ENCODE data around the gene WDR45B. TPM values are rescaled to one million over a fixed set of nuclear protein-coding genes. Genes with fewer than 3 reads are reported as not detected.

WDR45B gene
- total and polyA plus RNA-seq, 2 donors (not counting 1 experiment from before 2014, with no cell fraction given): 54.3 to 72.7 TPM

DNA sequence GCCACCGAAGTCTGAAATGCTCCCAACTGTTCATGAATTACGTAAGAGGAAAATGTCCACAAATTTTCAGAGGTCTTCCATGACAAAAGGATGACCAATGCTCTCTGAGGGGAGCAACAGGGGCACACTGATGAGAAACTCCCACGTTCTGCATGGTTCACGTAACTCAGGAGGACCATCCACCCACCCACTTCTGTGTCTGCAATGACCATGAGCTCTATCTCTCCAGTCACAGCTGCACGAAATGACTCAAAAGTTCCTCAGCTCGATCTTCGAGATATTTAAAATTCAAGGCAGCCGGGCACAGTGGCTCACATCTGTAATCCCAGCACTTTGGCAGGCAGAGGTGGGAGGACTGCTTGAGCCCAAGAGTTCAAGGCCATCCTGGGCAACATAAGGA is 15.8 kb downstream of the WDR45B start:
- H2AFZ ChIP-seq (ENCODE audit: insufficient read depth, low read depth, low read length, poor library complexity, severe bottlenecking): no peak overlapping the region
- H3K9ac ChIP-seq (ENCODE audit: low read length): no peak overlapping the region
- Mint-ChIP-seq H3K4me3 (no peak overlapping the region), H3K27me3 (no peaks in the 10 kb centered on the region), H3K4me1 (peaks cover 6% of the 10 kb centered on the region), H3K9me3 (ENCODE audit: insufficient read depth) (no peaks in the 10 kb centered on the region), H3K27ac (no peak overlapping the region)
- DNase-seq (no peak), ATAC-seq (ENCODE audit: low read depth) (no peak)
- H3K79me2 ChIP-seq (ENCODE audit: control insufficient read depth, insufficient read depth, low read length): peaks cover 77% of the 10 kb centered on the region
- ChIA-PET POLR2A (no interaction called here), CTCF (no interaction called here)
- H3K4me1 ChIP-seq (ENCODE audit: control insufficient read depth in 2 of 2, insufficient read depth in 2 of 2, low read length in 2 of 2): no peaks in the 10 kb centered on the region
- no peaks in the 10 kb centered on the region for H3K27me3 ChIP-seq (replicated peaks in 1 of 4; ENCODE audit: control extremely low read depth in 1 of 4, control insufficient read depth in 3 of 4, insufficient read depth in 4 of 4, low read length in 3 of 4)
- TF ChIP-seq EZH2 (IDR thresholded peaks at IDR 0.05; ENCODE audit: borderline replicate concordance, insufficient read depth, low read depth, low read length, poor library complexity, severe bottlenecking): no peak
- TF ChIP-seq, protein P1, sequence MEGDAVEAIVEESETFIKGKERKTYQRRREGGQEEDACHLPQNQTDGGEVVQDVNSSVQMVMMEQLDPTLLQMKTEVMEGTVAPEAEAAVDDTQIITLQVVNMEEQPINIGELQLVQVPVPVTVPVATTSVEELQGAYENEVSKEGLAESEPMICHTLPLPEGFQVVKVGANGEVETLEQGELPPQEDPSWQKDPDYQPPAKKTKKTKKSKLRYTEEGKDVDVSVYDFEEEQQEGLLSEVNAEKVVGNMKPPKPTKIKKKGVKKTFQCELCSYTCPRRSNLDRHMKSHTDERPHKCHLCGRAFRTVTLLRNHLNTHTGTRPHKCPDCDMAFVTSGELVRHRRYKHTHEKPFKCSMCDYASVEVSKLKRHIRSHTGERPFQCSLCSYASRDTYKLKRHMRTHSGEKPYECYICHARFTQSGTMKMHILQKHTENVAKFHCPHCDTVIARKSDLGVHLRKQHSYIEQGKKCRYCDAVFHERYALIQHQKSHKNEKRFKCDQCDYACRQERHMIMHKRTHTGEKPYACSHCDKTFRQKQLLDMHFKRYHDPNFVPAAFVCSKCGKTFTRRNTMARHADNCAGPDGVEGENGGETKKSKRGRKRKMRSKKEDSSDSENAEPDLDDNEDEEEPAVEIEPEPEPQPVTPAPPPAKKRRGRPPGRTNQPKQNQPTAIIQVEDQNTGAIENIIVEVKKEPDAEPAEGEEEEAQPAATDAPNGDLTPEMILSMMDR (IDR thresholded peaks at IDR 0.05): no peak
- WGBS (ENCODE audit: insufficient coverage): 87% methylated on average over 8 of the region's 8 CpGs
- intact Hi-C loops (cut with micrococcal nuclease): no loop called here
- no peak overlapping the region for H3K27ac ChIP-seq (ENCODE audit: low read length in 2 of 2)
- H3K9me3 ChIP-seq (ENCODE audit: control extremely low read depth in 1 of 3, control insufficient read depth in 2 of 3, insufficient read depth in 1 of 3, low read length in 2 of 3): peaks cover 0 to 4% (median 0%) of the 10 kb centered on the region in 3 donors
- no peak overlapping the region for H3K4me2 ChIP-seq (replicated peaks; ENCODE audit: low read depth, low read length, poor library complexity, severe bottlenecking)
- H3K36me3 ChIP-seq (replicated peaks in 1 of 2; ENCODE audit: control extremely low read depth in 1 of 2, control insufficient read depth in 1 of 2, extremely low read depth in 1 of 2, insufficient read depth in 2 of 2, low read length in 1 of 2): peaks cover 0 to 60% of the 10 kb centered on the region in 2 experiments
- no peak overlapping the region for H3K4me3 ChIP-seq (ENCODE audit: control extremely low read depth in 1 of 5, extremely low read depth in 1 of 5, insufficient read depth in 1 of 5, low read depth in 2 of 5, low read length in 4 of 5)
- peaks cover 76% of the 10 kb centered on the region for H4K20me1 ChIP-seq (ENCODE audit: control insufficient read depth, insufficient read depth, low read length, poor library complexity, severe bottlenecking)

DNA sequence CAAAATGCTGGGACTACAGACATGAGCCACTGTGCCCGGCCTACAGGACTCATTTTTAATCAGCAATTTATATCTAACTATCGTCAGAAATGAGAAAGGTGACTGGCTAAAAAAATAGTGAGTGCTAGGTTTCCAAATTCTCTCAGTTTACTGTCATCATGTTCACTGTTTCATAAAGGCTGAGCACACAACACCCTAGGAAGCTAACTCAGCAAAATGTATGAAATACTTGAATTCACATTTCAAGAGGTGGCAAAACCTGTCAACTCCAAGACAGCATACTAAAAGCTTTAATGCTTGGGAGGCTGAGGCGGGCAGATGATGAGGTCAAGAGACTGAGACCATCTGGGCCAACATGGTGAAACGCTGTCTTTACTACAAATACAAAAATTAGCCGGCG is 16.7 kb downstream of the WDR45B start:
- 88% methylated on average over 3 of the region's 6 CpGs for WGBS (ENCODE audit: insufficient coverage)
- Mint-ChIP-seq H3K4me3 (no peak overlapping the region), H3K9me3 (ENCODE audit: insufficient read depth) (no peaks in the 10 kb centered on the region), H3K27me3 (no peaks in the 10 kb centered on the region), H3K27ac (no peak overlapping the region), H3K4me1 (peaks cover 5% of the 10 kb centered on the region)
- H3K79me2 ChIP-seq (ENCODE audit: control insufficient read depth, insufficient read depth, low read length): peaks cover 68% of the 10 kb centered on the region
- H3K27me3 ChIP-seq (replicated peaks in 1 of 4; ENCODE audit: control extremely low read depth in 1 of 4, control insufficient read depth in 3 of 4, insufficient read depth in 4 of 4, low read length in 3 of 4): no peaks in the 10 kb centered on the region
- no peaks in the 10 kb centered on the region for H3K4me1 ChIP-seq (ENCODE audit: control insufficient read depth in 2 of 2, insufficient read depth in 2 of 2, low read length in 2 of 2)
- intact Hi-C loops (cut with micrococcal nuclease): no loop called here
- no peak for ATAC-seq (ENCODE audit: low read depth)
- ChIA-PET POLR2A (no interaction called here), CTCF (interaction anchor here (0.9 kb wide), 1 partner anchor 393 kb away, joined by 4 read pairs; no protein-coding TSS in a partner anchor)
- H3K27ac ChIP-seq (ENCODE audit: low read length in 2 of 2): no peak overlapping the region
- H3K4me2 ChIP-seq (replicated peaks; ENCODE audit: low read depth, low read length, poor library complexity, severe bottlenecking): no peak overlapping the region
- no peak for DNase-seq
- no peaks in the 10 kb centered on the region for H3K9me3 ChIP-seq (ENCODE audit: control extremely low read depth in 1 of 3, control insufficient read depth in 2 of 3, insufficient read depth in 1 of 3, low read length in 2 of 3)
- H2AFZ ChIP-seq (ENCODE audit: insufficient read depth, low read depth, low read length, poor library complexity, severe bottlenecking): no peak overlapping the region
- no peak overlapping the region for H3K4me3 ChIP-seq (ENCODE audit: control extremely low read depth in 1 of 5, extremely low read depth in 1 of 5, insufficient read depth in 1 of 5, low read depth in 2 of 5, low read length in 4 of 5)
- TF ChIP-seq, protein P1 (IDR thresholded peaks at IDR 0.05): no peak
- no peak for TF ChIP-seq EZH2 (IDR thresholded peaks at IDR 0.05; ENCODE audit: borderline replicate concordance, insufficient read depth, low read depth, low read length, poor library complexity, severe bottlenecking)
- H3K36me3 ChIP-seq (replicated peaks in 1 of 2; ENCODE audit: control extremely low read depth in 1 of 2, control insufficient read depth in 1 of 2, extremely low read depth in 1 of 2, insufficient read depth in 2 of 2, low read length in 1 of 2): peaks cover 0 to 60% of the 10 kb centered on the region in 2 experiments
- peaks cover 67% of the 10 kb centered on the region for H4K20me1 ChIP-seq (ENCODE audit: control insufficient read depth, insufficient read depth, low read length, poor library complexity, severe bottlenecking)
- no peak overlapping the region for H3K9ac ChIP-seq (ENCODE audit: low read length)
